Left lung (tissue), 14 donors: ENCODE data around the gene ADGRG7. TPM values are rescaled to one million over a fixed set of nuclear protein-coding genes. Genes with fewer than 3 reads are reported as not detected.

Source experiments
- ATAC-seq: fragments of 200-7000 bp; cut with Tn5 transposase; one replicate; pipeline ENCODE4 v1.9.1; 2020; ENCODE audit warnings: moderate library complexity
- DNase-seq, 4 donors: peaks; one replicate each; pipeline ENCODE4 v3.0.0-alpha.2; 2013 to 2020
- H3K27ac ChIP-seq, 2 donors: fragments of 200-600 bp; sonication (generic) in 1 of 2; one replicate each; pipeline versions ENCODE4 v1.5.0 to v1.8.0; 2020 to 2021
- H3K27me3 ChIP-seq, 2 donors: fragments of 200-600 bp; sonication (generic) in 1 of 2; one replicate each; pipeline versions ENCODE4 v1.5.0 to v1.8.0; 2020 to 2021
- H3K36me3 ChIP-seq, 2 donors: fragments of 200-600 bp; sonication (generic) in 1 of 2; one replicate each; pipeline versions ENCODE4 v1.5.0 to v1.8.0; 2020 to 2021
- H3K4me1 ChIP-seq, 2 donors: fragments of 200-600 bp; one replicate each; pipeline ENCODE4 v1.8.0; 2021
- H3K4me3 ChIP-seq, 2 donors: fragments of 200-600 bp; sonication (generic) in 1 of 2; one replicate each; pipeline versions ENCODE4 v1.5.0 to v1.8.0; 2020 to 2021; ENCODE audit warnings: mild to moderate bottlenecking in 1 of 2
- H3K9me3 ChIP-seq, 2 donors: fragments of 200-600 bp; sonication (generic) in 1 of 2; one replicate each; pipeline versions ENCODE4 v1.5.0 to v1.8.0; 2020 to 2021
- CTCF ChIP-seq, 2 donors: fragments of 200-600 bp; sonication (generic) in 1 of 2; IDR thresholded peaks; one replicate each; pipeline versions ENCODE4 v1.5.0 to v1.8.0; 2021; ENCODE audit warnings: antibody characterized with exemption in 2 of 2
- intact Hi-C, 2 donors: fragments of 100-400 bp; cut with DNase I; formaldehyde crosslinking; loops; one replicate each; pipeline versions ENCODE4 v1.11.2 to v1.14.2; 2022
- long read RNA-seq, 12 donors: library from polyadenylated mRNA in 2 of 12; unstranded in 2 of 12; transcript quantifications; one replicate each; pipeline ENCODE4 v2.0.0 and lab custom pipeline, GENCODE V29; 2019 to 2026
- polyA plus RNA-seq, 6 donors: library from polyadenylated mRNA; unstranded; fragments of 120-200 nt; gene quantifications; one replicate each; pipeline ENCODE4 v1.2.1, GENCODE V29; 2013; ENCODE audit not compliant: insufficient read length in 6 of 6
- total RNA-seq, 2 donors: library from RNA; stranded (reverse); fragmentation: NEBNext Ultra II Directional; extraction: Animal tissue kit (Norgen Biotek cat#: 25700); gene quantifications; one replicate each; pipeline ENCODE4 v1.2.1, GENCODE V29; 2021
- donor health status: DM: no; HTN: yes; CAD: no.
- donor health status: DM: no; HTN: no; CAD: no.

ADGRG7 gene
- total RNA-seq (not detected), polyA plus RNA-seq (not detected)
- long read RNA-seq, donor 1 = 0 reads
- long read RNA-seq, donor 2, partial matches to known transcripts = 0 of 1 reads
- long read RNA-seq, donor 2, other reads (novel, unspliced or antisense) = 0 of 1 reads
- long read RNA-seq, donor 3 = 0 reads
- long read RNA-seq, donor 4 = 0 reads
- long read RNA-seq, donor 5 = 0 reads
- long read RNA-seq, donor 6 = 0 reads
- long read RNA-seq, donor 7 = 0 reads
- long read RNA-seq, donor 8 = 0 reads
- long read RNA-seq, donor 9 = 0 reads
- long read RNA-seq, donor 10 = 0 reads
- long read RNA-seq, donor 11 = 0 reads
- long read RNA-seq, donor 12 = 0 reads

- intact Hi-C loops = no loop called here
- H3K4me3 ChIP-seq = no peak within 1 kb of the TSS
- H3K9me3 ChIP-seq = no peaks in the 10 kb centered on the region
- H3K36me3 ChIP-seq = no peaks in the 10 kb centered on the region
- DNase-seq = no peak
- no peak within 1 kb of the TSS for H3K27ac ChIP-seq
- ATAC-seq = no peak
- no peaks in the 10 kb centered on the region for H3K4me1 ChIP-seq
- TF ChIP-seq CTCF (IDR thresholded peaks at IDR 0.05) = no peak
- H3K27me3 ChIP-seq = no peaks in the 10 kb centered on the region
These were observed at the start of gene ADGRG7 for GRCh38 chr3:100609305-100609704. Gene ADGRG7, plus strand, starts transcription at chr3:100609601. Its CDS starts 256 bp downstream, at chr3:100609857.

GRCh38 chr3:100560426-100560825, 49.0 kb upstream of the ADGRG7 start:
- intact Hi-C loops = no loop called here
- peaks cover 0 to 10% of the 10 kb centered on the region in 2 donors for H3K4me1 ChIP-seq
- no peaks in the 10 kb centered on the region for H3K27me3 ChIP-seq
- H3K9me3 ChIP-seq = no peaks in the 10 kb centered on the region
- DNase-seq = no peak
- no peak for TF ChIP-seq CTCF (IDR thresholded peaks at IDR 0.05)
- ATAC-seq = no peak
- H3K4me3 ChIP-seq = no peak overlapping the region
- H3K36me3 ChIP-seq = no peaks in the 10 kb centered on the region
- no peak overlapping the region for H3K27ac ChIP-seq

- intact Hi-C loops = no loop called here
- Histone ChIP-seq H3K4me1 (peaks cover 0 to 10% of the 10 kb centered on the region in 2 donors), H3K9me3 (no peaks in the 10 kb centered on the region), H3K4me3 (no peak overlapping the region), H3K27me3 (no peaks in the 10 kb centered on the region), H3K36me3 (no peaks in the 10 kb centered on the region), H3K27ac (peak overlapping the region in 1 of 2 donors; percentile 63)
- peak in 2 of 4 donors; percentile 24 to 28 for DNase-seq
- peak; percentile 44 for ATAC-seq
- no peak for TF ChIP-seq CTCF (IDR thresholded peaks at IDR 0.05)
These were observed 47.8 kb upstream of the ADGRG7 start for GRCh38 chr3:100561459-100562158.

GRCh38 chr3:100562224-100562857, 47.1 kb upstream of the ADGRG7 start:
- Histone ChIP-seq H3K4me3 (no peak overlapping the region), H3K9me3 (no peaks in the 10 kb centered on the region), H3K36me3 (no peaks in the 10 kb centered on the region), H3K4me1 (peaks cover 0 to 10% of the 10 kb centered on the region in 2 donors), H3K27ac (peak overlapping the region in 1 of 2 donors; percentile 63), H3K27me3 (no peaks in the 10 kb centered on the region)
- no peak for TF ChIP-seq CTCF (IDR thresholded peaks at IDR 0.05)
- intact Hi-C loops = no loop called here
- ATAC-seq (no peak), DNase-seq (no peak)

- Histone ChIP-seq H3K27ac (no peak overlapping the region), H3K4me1 (peaks cover 0 to 10% of the 10 kb centered on the region in 2 donors), H3K4me3 (no peak overlapping the region), H3K36me3 (no peaks in the 10 kb centered on the region), H3K27me3 (no peaks in the 10 kb centered on the region), H3K9me3 (no peaks in the 10 kb centered on the region)
- no peak for ATAC-seq
- no peak for DNase-seq
- TF ChIP-seq CTCF (IDR thresholded peaks at IDR 0.05) = no peak
- intact Hi-C loops = no loop called here
These were observed 46.2 kb upstream of the ADGRG7 start for GRCh38 chr3:100563228-100563627.
